B cell (primary cell): ENCODE measurements around the gene AHRR. TPM values are rescaled to one million over a fixed set of nuclear protein-coding genes. Genes with fewer than 3 reads are reported as not detected.

Experiments used
- ATAC-seq: fragments of 200-7000 bp; cut with Tn5 transposase; one replicate; pipeline ENCODE4 v1.10.0; 2021; ENCODE audit warnings: low read depth, mild to moderate bottlenecking, moderate number of reproducible peaks, moderate library complexity
- CTCF ChIA-PET: fragments of 350-600 bp; sonication (Branson Sonifier 250); formaldehyde crosslinking; loops from one replicate; lab custom pipeline; 2021; ENCODE audit warnings: antibody characterized with exemption, inconsistent platforms; lab: Charles Lee
- POLR2A ChIA-PET: fragments of 350-600 bp; sonication (Branson Sonifier 250); formaldehyde crosslinking; loops from one replicate; lab custom pipeline; 2021; ENCODE audit warnings: antibody characterized with exemption; lab: Charles Lee
- DNase-seq: peaks from one replicate; pipeline ENCODE4 v3.0.0; 2013
- H2AFZ ChIP-seq: 2 replicates; pipeline ENCODE4 v1.6.1; 2012; ENCODE audit warnings: mild to moderate bottlenecking, low read depth, low read length; ENCODE audit not compliant: insufficient read depth, poor library complexity, severe bottlenecking
- H3K27ac ChIP-seq, 2 donors: 1 replicate in 1 of 2; 2 replicates in 1 of 2; pipeline ENCODE4 v1.5.1; 2012 to 2013; ENCODE audit warnings: low read length in 2 of 2, mild to moderate bottlenecking in 2 of 2, moderate library complexity in 1 of 2
- H3K27me3 ChIP-seq, 4 experiments: fragments of 200-600 bp in 1 of 4; sonication (generic) in 1 of 4; replicated peaks in 1 of 4; 1 replicate in 2 of 4; 2 replicates in 2 of 4; pipeline versions ENCODE4 v1.6.1 to v1.7.0; 2013 to 2016; ENCODE audit warnings: low read length in 3 of 4, mild to moderate bottlenecking in 2 of 4, mixed read lengths in 1 of 4, moderate library complexity in 1 of 4; ENCODE audit not compliant: insufficient read depth in 4 of 4, control insufficient read depth in 3 of 4; ENCODE audit errors: control extremely low read depth in 1 of 4
- H3K36me3 ChIP-seq, 2 experiments: replicated peaks in 1 of 2; 1 replicate in 1 of 2; 2 replicates in 1 of 2; pipeline versions ENCODE4 v1.6.1 to v1.7.1; 2013; ENCODE audit warnings: low read length in 1 of 2; ENCODE audit not compliant: insufficient read depth in 2 of 2, control insufficient read depth in 1 of 2; ENCODE audit errors: control extremely low read depth in 1 of 2, extremely low read depth in 1 of 2
- H3K4me1 ChIP-seq, 2 donors: fragments of 200-600 bp in 1 of 2; sonication (generic) in 1 of 2; 1 replicate in 1 of 2; 2 replicates in 1 of 2; pipeline versions ENCODE4 v1.5.1 to v1.6.1; 2013 to 2017; ENCODE audit warnings: low read length in 2 of 2; ENCODE audit not compliant: control insufficient read depth in 2 of 2, insufficient read depth in 2 of 2
- H3K4me2 ChIP-seq: replicated peaks from 2 replicates; pipeline ENCODE3; 2012; ENCODE audit warnings: mild to moderate bottlenecking, low read depth, low read length; ENCODE audit not compliant: poor library complexity, severe bottlenecking
- H3K4me3 ChIP-seq, 5 experiments: fragments of 200-600 bp in 1 of 5; sonication (generic) in 1 of 5; 1 replicate in 3 of 5; 2 replicates in 2 of 5; pipeline versions ENCODE4 v1.5.1 to v1.7.0; 2011 to 2016; ENCODE audit warnings: low read length in 4 of 5, mild to moderate bottlenecking in 4 of 5, low read depth in 2 of 5, control low read depth in 1 of 5, moderate library complexity in 1 of 5; ENCODE audit not compliant: insufficient read depth in 1 of 5; ENCODE audit errors: control extremely low read depth in 1 of 5, extremely low read depth in 1 of 5
- H3K79me2 ChIP-seq: fragments of 200-600 bp; sonication (generic); one replicate; pipeline ENCODE4 v1.6.0; 2016; ENCODE audit warnings: low read length; ENCODE audit not compliant: control insufficient read depth, insufficient read depth
- H3K9ac ChIP-seq: fragments of 200-600 bp; sonication (generic); 2 replicates; pipeline ENCODE4 v1.6.1; 2017; ENCODE audit warnings: mild to moderate bottlenecking, low read length, moderate library complexity
- H3K9me3 ChIP-seq, 3 donors: one replicate each; pipeline versions ENCODE4 v1.6.1 to v1.7.1; 2013; ENCODE audit warnings: low read length in 2 of 3; ENCODE audit not compliant: control insufficient read depth in 2 of 3, insufficient read depth in 1 of 3; ENCODE audit errors: control extremely low read depth in 1 of 3
- H4K20me1 ChIP-seq: 2 replicates; pipeline ENCODE4 v1.6.0; 2012; ENCODE audit warnings: mild to moderate bottlenecking, low read length; ENCODE audit not compliant: insufficient read depth, control insufficient read depth, poor library complexity, severe bottlenecking
- H3K27ac Mint-ChIP-seq: one replicate; pipeline ENCODE4 v1.8.0; 2021; ENCODE audit warnings: mixed read lengths
- H3K27me3 Mint-ChIP-seq: one replicate; pipeline ENCODE4 v1.8.0; 2021; ENCODE audit warnings: mixed read lengths
- H3K4me1 Mint-ChIP-seq: one replicate; pipeline ENCODE4 v1.8.0; 2021; ENCODE audit warnings: mixed read lengths
- H3K4me3 Mint-ChIP-seq: one replicate; pipeline ENCODE4 v1.8.0; 2021; ENCODE audit warnings: mixed read lengths
- H3K9me3 Mint-ChIP-seq: one replicate; pipeline ENCODE4 v1.8.0; 2022; ENCODE audit warnings: mixed read lengths; ENCODE audit not compliant: insufficient read depth
- EZH2 ChIP-seq: IDR thresholded peaks from 2 replicates; pipeline ENCODE4 v1.6.1; 2012; ENCODE audit warnings: borderline replicate concordance, low read depth, mild to moderate bottlenecking, moderate library complexity, low read length; ENCODE audit not compliant: insufficient read depth, poor library complexity, severe bottlenecking
- WGBS: methylation state at CpG from one replicate; pipeline ENCODE4 v1.1.5; 2013; ENCODE audit warnings: missing lambda C conversion rate; ENCODE audit not compliant: insufficient coverage; 5-methylcytosine and 5-hydroxymethylcytosine counted together
- intact Hi-C: fragments of 100-400 bp; cut with micrococcal nuclease; formaldehyde crosslinking; loops from one replicate; pipeline ENCODE4 v1.10.0; 2022
- polyA plus RNA-seq: library from polyadenylated mRNA; depleted of rRNA; stranded (reverse); fragments of >200 nt; gene quantifications from 2 replicates; pipeline ENCODE4 v1.2.3, GENCODE V29; 2012
- total RNA-seq, 2 donors: library from RNA; stranded (reverse); fragments of 120-200 nt in 1 of 2; gene quantifications; 1 replicate in 1 of 2; 2 replicates in 1 of 2; pipeline versions ENCODE4 v1.2.3 to v1.2.4, GENCODE V29; 2013 to 2022
- TF ChIP-seq, protein P1 (sequence below): fragments of 200-600 bp; IDR thresholded peaks from one replicate; pipeline ENCODE4 v1.8.0; 2022; ENCODE audit warnings: antibody characterized with exemption, mild to moderate bottlenecking

AHRR gene
- total and polyA plus RNA-seq, 2 donors (not counting 1 experiment from before 2014, with no cell fraction given): 0.13 to 1.7 TPM

DNA sequence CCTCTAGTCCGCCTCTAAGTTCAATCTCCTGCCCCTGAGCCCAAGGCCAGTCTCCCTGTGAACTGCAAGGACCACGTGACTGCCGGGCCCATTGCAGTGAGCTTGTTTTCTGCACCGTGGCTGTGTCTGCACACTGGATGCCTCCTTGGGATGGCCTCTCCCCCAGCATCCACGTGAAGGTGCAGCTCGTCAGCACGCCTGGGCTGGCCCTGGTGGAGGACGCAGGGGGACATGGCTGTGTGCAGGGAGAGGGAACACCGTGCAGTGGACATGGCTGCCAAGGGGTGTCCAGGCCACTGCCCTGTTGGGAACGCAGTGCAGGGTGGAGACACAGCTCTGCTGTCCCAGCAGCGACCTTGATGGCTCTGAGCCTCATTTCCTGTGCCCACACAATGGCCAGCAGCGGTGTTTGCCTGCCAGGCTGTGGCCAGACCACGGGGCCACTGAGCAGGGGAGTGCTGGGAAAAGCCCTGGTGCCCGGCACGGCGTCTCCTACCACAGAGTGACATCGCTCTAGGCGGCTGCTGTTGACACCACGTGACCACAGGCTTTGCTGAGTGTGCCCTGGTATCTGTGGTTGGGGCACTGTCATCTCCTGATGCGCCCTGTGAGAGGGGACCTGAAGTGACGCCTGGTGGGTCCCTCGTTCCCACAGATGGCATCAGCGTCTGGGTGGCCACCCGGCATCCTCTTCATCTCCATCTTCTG, 94.6 kb downstream of the AHRR start:
- Histone ChIP-seq H3K79me2 (no peaks in the 10 kb centered on the region), H3K9ac (no peak overlapping the region), H3K36me3 (no peaks in the 10 kb centered on the region), H3K4me1 (no peaks in the 10 kb centered on the region), H3K27ac (no peak overlapping the region), H3K4me2 (no peak overlapping the region), H3K9me3 (no peaks in the 10 kb centered on the region), H4K20me1 (no peaks in the 10 kb centered on the region), H3K4me3 (no peak overlapping the region), H3K27me3 (peaks cover 0 to 3% (median 0%) of the 10 kb centered on the region in 4 experiments), H2AFZ (no peak overlapping the region)
- TF ChIP-seq EZH2: no peak
- TF ChIP-seq, protein P1, sequence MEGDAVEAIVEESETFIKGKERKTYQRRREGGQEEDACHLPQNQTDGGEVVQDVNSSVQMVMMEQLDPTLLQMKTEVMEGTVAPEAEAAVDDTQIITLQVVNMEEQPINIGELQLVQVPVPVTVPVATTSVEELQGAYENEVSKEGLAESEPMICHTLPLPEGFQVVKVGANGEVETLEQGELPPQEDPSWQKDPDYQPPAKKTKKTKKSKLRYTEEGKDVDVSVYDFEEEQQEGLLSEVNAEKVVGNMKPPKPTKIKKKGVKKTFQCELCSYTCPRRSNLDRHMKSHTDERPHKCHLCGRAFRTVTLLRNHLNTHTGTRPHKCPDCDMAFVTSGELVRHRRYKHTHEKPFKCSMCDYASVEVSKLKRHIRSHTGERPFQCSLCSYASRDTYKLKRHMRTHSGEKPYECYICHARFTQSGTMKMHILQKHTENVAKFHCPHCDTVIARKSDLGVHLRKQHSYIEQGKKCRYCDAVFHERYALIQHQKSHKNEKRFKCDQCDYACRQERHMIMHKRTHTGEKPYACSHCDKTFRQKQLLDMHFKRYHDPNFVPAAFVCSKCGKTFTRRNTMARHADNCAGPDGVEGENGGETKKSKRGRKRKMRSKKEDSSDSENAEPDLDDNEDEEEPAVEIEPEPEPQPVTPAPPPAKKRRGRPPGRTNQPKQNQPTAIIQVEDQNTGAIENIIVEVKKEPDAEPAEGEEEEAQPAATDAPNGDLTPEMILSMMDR: no peak
- ChIA-PET POLR2A (no interaction called here), CTCF (no interaction called here)
- no peak for ATAC-seq
- intact Hi-C loops: loop anchor here (2.0 kb wide), 1 partner anchor 45 kb away; no protein-coding TSS in a partner anchor
- Mint-ChIP-seq H3K27ac (no peak overlapping the region), H3K27me3 (peaks cover 7% of the 10 kb centered on the region), H3K9me3 (no peaks in the 10 kb centered on the region), H3K4me1 (peaks cover 5% of the 10 kb centered on the region), H3K4me3 (peak overlapping the region; percentile 65)
- WGBS: 90% methylated on average over 22 of the region's 24 CpGs
- no peak for DNase-seq

DNA sequence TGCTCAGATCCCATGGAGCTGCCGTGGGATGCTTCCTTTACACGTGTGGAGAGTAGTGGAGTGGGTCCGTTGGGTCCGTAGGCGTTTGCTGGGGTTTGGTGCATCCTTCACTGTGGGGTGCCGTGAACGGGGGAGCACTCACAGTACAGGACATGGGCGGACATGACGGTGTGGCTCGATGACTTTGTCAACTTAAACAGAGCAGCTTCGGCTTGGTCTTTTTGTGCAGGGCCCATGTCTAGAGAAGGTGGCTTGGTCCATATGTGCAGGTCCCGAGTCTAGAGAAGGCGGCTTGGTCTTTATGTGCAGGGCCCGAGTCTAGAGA, 95.1 kb downstream of the AHRR start:
- H3K79me2 ChIP-seq: no peaks in the 10 kb centered on the region
- H3K27ac ChIP-seq: no peak overlapping the region
- ChIA-PET POLR2A (no interaction called here), CTCF (no interaction called here)
- H3K36me3 ChIP-seq: no peaks in the 10 kb centered on the region
- H2AFZ ChIP-seq: no peak overlapping the region
- no peak for DNase-seq
- no peak overlapping the region for H3K4me3 Mint-ChIP-seq
- no peaks in the 10 kb centered on the region for H3K9me3 Mint-ChIP-seq
- no peak overlapping the region for H3K4me3 ChIP-seq
- no peak for TF ChIP-seq EZH2
- TF ChIP-seq, protein P1: no peak
- no peaks in the 10 kb centered on the region for H4K20me1 ChIP-seq
- 98% methylated on average over 14 of the region's 14 CpGs for WGBS
- H3K9ac ChIP-seq: no peak overlapping the region
- H3K27ac Mint-ChIP-seq: no peak overlapping the region
- H3K27me3 ChIP-seq: peaks cover 0 to 3% (median 0%) of the 10 kb centered on the region in 4 experiments
- peaks cover 0 to 4% (median 0%) of the 10 kb centered on the region in 3 donors for H3K9me3 ChIP-seq
- ATAC-seq: no peak
- peaks cover 5% of the 10 kb centered on the region for H3K4me1 Mint-ChIP-seq
- H3K27me3 Mint-ChIP-seq: peaks cover 7% of the 10 kb centered on the region
- H3K4me2 ChIP-seq: no peak overlapping the region
- intact Hi-C loops: no loop called here
- no peaks in the 10 kb centered on the region for H3K4me1 ChIP-seq
